Measurements from ENCODE around the gene ENTPD2. TPM values are rescaled to one million over a fixed set of nuclear protein-coding genes. Genes with fewer than 3 reads are reported as not detected.

ENTPD2 gene
- total RNA-seq, 4 donors from 2014 or later: 0.22 to 0.55 TPM; not detected in 2

GRCh38 chr9:137000177-137000930 is 53.5 kb downstream of the ENTPD2 start:
- no peak for TF ChIP-seq CTCF (IDR thresholded peaks at IDR 0.05 in 4 of 5, conservative IDR thresholded peaks at IDR 0.05 in 1 of 5)
- no peak for TF ChIP-seq POLR2A (IDR thresholded peaks at IDR 0.05)
- H3K4me3 ChIP-seq: no peak overlapping the region
- H3K27me3 ChIP-seq: peaks cover 9 to 17% (median 15%) of the 10 kb centered on the region in 3 donors
- in situ Hi-C loops (cut with MboI; ENCODE audit: low sequenced_read_pairs in 4 of 4): no loop called here
- no peaks in the 10 kb centered on the region for H3K36me3 ChIP-seq
- no peaks in the 10 kb centered on the region for H3K4me1 ChIP-seq
- intact Hi-C loops (cut with DNase I; ENCODE audit: low total_unique reads): no loop called here
- DNase-seq (no peak), ATAC-seq (no peak)
- H3K27ac ChIP-seq: no peak overlapping the region
- no peaks in the 10 kb centered on the region for H3K9me3 ChIP-seq

Other genes starting within 250 kb of the ENTPD2 start
- gene RABL6, start 246.1 kb downstream of the ENTPD2 start, total RNA-seq: 100 to 1,000 TPM in 2 of 4 donors, 10 to 100 TPM in 2; 84.9 to 121 (median 105) TPM
- 1 to 10 TPM; 1.3 to 2.1 (median 1.6) TPM for gene AJM1, start 211.6 kb downstream of the ENTPD2 start, total RNA-seq
- 100 to 1,000 TPM in 3 of 4 donors, 10 to 100 TPM in 1; 98.8 to 204 (median 152) TPM for gene PHPT1, start 204.7 kb downstream of the ENTPD2 start, total RNA-seq
- 1 to 10 TPM in 3 of 4 donors, under 1 TPM in 1; 0.95 to 2.3 (median 1.7) TPM for gene MAMDC4, start 201.7 kb downstream of the ENTPD2 start, total RNA-seq
- gene EDF1, start 187.8 kb downstream of the ENTPD2 start, total RNA-seq: 100 to 1,000 TPM; 285 to 440 (median 334) TPM
- 1 to 10 TPM; 3.5 to 6.6 (median 4.8) TPM for gene TRAF2, start 167.5 kb downstream of the ENTPD2 start, total RNA-seq
- gene FBXW5, start 109.3 kb downstream of the ENTPD2 start, total RNA-seq: 100 to 1,000 TPM; 329 to 469 (median 435) TPM
- gene C8G, start 108.8 kb downstream of the ENTPD2 start, total RNA-seq: 1 to 10 TPM in 2 of 4 donors, not detected in 2; 1.7 to 5.2 TPM
- gene LCN12, start 101.8 kb downstream of the ENTPD2 start, total RNA-seq: not detected
- gene PTGDS, start 76.6 kb downstream of the ENTPD2 start, total RNA-seq: 10 to 100 TPM in 3 of 4 donors, 1 to 10 TPM in 1; 2.3 to 35.2 (median 27.0) TPM
- gene LCNL1, start 71.1 kb downstream of the ENTPD2 start, total RNA-seq: under 1 TPM in 1 of 4 donors, not detected in 3; 0.10 TPM
- gene PAXX, start 61.6 kb downstream of the ENTPD2 start, total RNA-seq: 10 to 100 TPM; 10.8 to 15.6 (median 14.6) TPM
- gene CLIC3, start 57.5 kb downstream of the ENTPD2 start, total RNA-seq: under 1 TPM in 1 of 4 donors, not detected in 3; 0.36 TPM
- gene ABCA2, start 25.8 kb downstream of the ENTPD2 start, total RNA-seq: 10 to 100 TPM; 14.1 to 20.0 (median 16.7) TPM
- gene FUT7, start 22.0 kb downstream of the ENTPD2 start, total RNA-seq: not detected
- gene NPDC1, start 7.9 kb downstream of the ENTPD2 start, total RNA-seq: 10 to 100 TPM; 11.3 to 22.3 (median 19.0) TPM
- under 1 TPM in 3 of 4 donors, not detected in 1; 0.16 to 0.24 (median 0.17) TPM for gene SAPCD2, start 16.5 kb upstream of the ENTPD2 start, total RNA-seq
- gene UAP1L1, start 23.5 kb upstream of the ENTPD2 start, total RNA-seq: 1 to 10 TPM in 2 of 4 donors, under 1 TPM in 2; 0.49 to 2.5 (median 1.5) TPM
- gene MAN1B1, start 32.9 kb upstream of the ENTPD2 start, total RNA-seq: 10 to 100 TPM; 15.9 to 31.9 (median 21.1) TPM
- 10 to 100 TPM; 36.9 to 63.1 (median 55.9) TPM for gene DPP7, start 60.7 kb upstream of the ENTPD2 start, total RNA-seq
- gene GRIN1, start 85.1 kb upstream of the ENTPD2 start, total RNA-seq: not detected
- gene LRRC26, start 116.0 kb upstream of the ENTPD2 start, total RNA-seq: not detected
- not detected for gene TMEM210, start 118.0 kb upstream of the ENTPD2 start, total RNA-seq
- 10 to 100 TPM; 10.2 to 12.4 (median 10.8) TPM for gene ANAPC2, start 134.5 kb upstream of the ENTPD2 start, total RNA-seq
- gene SSNA1, start 134.6 kb upstream of the ENTPD2 start, total RNA-seq: 100 to 1,000 TPM in 2 of 4 donors, 10 to 100 TPM in 2; 73.3 to 164 (median 94.4) TPM
- gene TPRN, start 146.7 kb upstream of the ENTPD2 start, total RNA-seq: 10 to 100 TPM in 1 of 4 donors, 1 to 10 TPM in 3; 3.4 to 10.2 (median 6.3) TPM
- gene TMEM203, start 151.6 kb upstream of the ENTPD2 start, total RNA-seq: 10 to 100 TPM; 24.7 to 45.9 (median 32.0) TPM
- 1 to 10 TPM; 2.4 to 5.0 (median 4.1) TPM for gene NDOR1, start 151.6 kb upstream of the ENTPD2 start, total RNA-seq
- 1 to 10 TPM; 1.1 to 6.5 (median 1.5) TPM for gene RNF208, start 168.2 kb upstream of the ENTPD2 start, total RNA-seq
- gene CYSRT1, start 171.1 kb upstream of the ENTPD2 start, total RNA-seq: under 1 TPM in 1 of 4 donors, not detected in 3; 0.42 TPM
- not detected for gene RNF224, start 173.4 kb upstream of the ENTPD2 start, total RNA-seq
- gene SLC34A3, start 176.8 kb upstream of the ENTPD2 start, total RNA-seq: not detected
- 100 to 1,000 TPM; 222 to 495 (median 363) TPM for gene TUBB4B, start 187.2 kb upstream of the ENTPD2 start, total RNA-seq
- not detected for gene STPG3, start 197.2 kb upstream of the ENTPD2 start, total RNA-seq
- 10 to 100 TPM; 21.6 to 61.5 (median 39.4) TPM for gene NELFB, start 201.3 kb upstream of the ENTPD2 start, total RNA-seq
- gene TOR4A, start 223.7 kb upstream of the ENTPD2 start, total RNA-seq: 1 to 10 TPM; 1.2 to 2.8 (median 1.7) TPM
- gene NRARP, start 248.2 kb upstream of the ENTPD2 start, total RNA-seq: 1 to 10 TPM; 1.9 to 5.4 (median 3.4) TPM